Heart left ventricle (tissue), 16 donors: ENCODE measurements around the gene SCLY. TPM values are rescaled to one million over a fixed set of nuclear protein-coding genes. Genes with fewer than 3 reads are reported as not detected.
A peak's percentile ranks its signal among the peaks of the same experiment; 100 is the strongest.

Experiments used
- ATAC-seq, 4 donors: fragments of 200-7000 bp; cut with Tn5 transposase; one replicate each; pipeline ENCODE4 v1.9.1; 2020 to 2022; ENCODE audit warnings: moderate library complexity in 4 of 4, mild to moderate bottlenecking in 3 of 4, moderate number of reproducible peaks in 1 of 4
- DNase-seq, 5 donors: peaks; one replicate each; pipeline ENCODE4 v3.0.0-alpha.2; 2020
- H3K27ac ChIP-seq, 12 donors: fragments of 200-600 bp; sonication (generic) in 4 of 12; one replicate each; pipeline versions ENCODE4 v1.5.0 to v1.8.0; 2016 to 2022; ENCODE audit warnings: mild to moderate bottlenecking in 2 of 12
- H3K27me3 ChIP-seq, 9 donors: fragments of 200-600 bp; sonication (generic) in 2 of 9; one replicate each; pipeline versions ENCODE4 v1.5.1 to v1.8.0; 2016 to 2022; ENCODE audit warnings: mild to moderate bottlenecking in 3 of 9
- H3K36me3 ChIP-seq, 9 donors: fragments of 200-600 bp; sonication (generic) in 2 of 9; one replicate each; pipeline versions ENCODE4 v1.5.0 to v1.8.0; 2018 to 2022; ENCODE audit warnings: mild to moderate bottlenecking in 2 of 9
- H3K4me1 ChIP-seq, 12 donors: fragments of 200-600 bp; sonication (generic) in 4 of 12; one replicate each; pipeline versions ENCODE4 v1.5.0 to v1.8.0; 2016 to 2022; ENCODE audit warnings: mild to moderate bottlenecking in 3 of 12
- H3K4me3 ChIP-seq, 12 donors: fragments of 200-600 bp; sonication (generic) in 4 of 12; one replicate each; pipeline versions ENCODE4 v1.5.0 to v1.8.0; 2017 to 2022; ENCODE audit warnings: mild to moderate bottlenecking in 9 of 12, moderate library complexity in 4 of 12
- H3K9me3 ChIP-seq, 12 donors: fragments of 200-600 bp; sonication (generic) in 4 of 12; one replicate each; pipeline versions ENCODE4 v1.5.0 to v1.8.0; 2016 to 2022; ENCODE audit warnings: mild to moderate bottlenecking in 1 of 12
- POLR2A ChIP-seq, 2 donors: fragments of 450-650 bp; IDR thresholded peaks; one replicate each; pipeline ENCODE4 v1.6.1; 2017; ENCODE audit warnings: antibody characterized with exemption in 2 of 2, mild to moderate bottlenecking in 2 of 2, moderate library complexity in 2 of 2
- WGBS, 4 donors: extraction: QIAGEN DNeasy Blood & Tissue Kit in 2 of 4; methylation state at CpG; one replicate each; pipeline versions ENCODE4 v1.1.5 to v1.1.7; 2013 to 2018; 5-methylcytosine and 5-hydroxymethylcytosine counted together
- intact Hi-C, 10 donors: fragments of 100-400 bp; cut with DNase I; formaldehyde crosslinking; loops; one replicate each; pipeline versions ENCODE4 v1.11.1 to v1.14.2; 2022
- polyA plus RNA-seq, 2 donors: library from polyadenylated mRNA; stranded (reverse); fragments of 200-250 nt; gene quantifications; one replicate each; pipeline ENCODE4 v1.2.3, GENCODE V29; 2013
- total RNA-seq, 9 donors: library from RNA; depleted of rRNA in 2 of 9; stranded (reverse); fragments of >200 nt in 2 of 9; fragmentation: NEBNext Ultra II Directional in 3 of 9; extraction: Animal tissue kit (Norgen Biotek cat#: 25700) in 3 of 9; gene quantifications; one replicate each; pipeline versions ENCODE4 v1.1.0 to v1.2.4, GENCODE V29; 2016 to 2023
- TF ChIP-seq, protein P1 (sequence below), 12 donors: fragments of 200-600 bp; sonication (generic) in 4 of 12; IDR thresholded peaks; one replicate each; pipeline versions ENCODE4 v1.5.0 to v1.8.0; 2018 to 2022; ENCODE audit warnings: antibody characterized with exemption in 12 of 12, mild to moderate bottlenecking in 5 of 12
- donor health status: ischemic (EF 13 %, LVEDD 7.1; RV severe dilation, severe dysfunction).
- donor health status: healthy with polysubstance abuse.
- donor health status: DM: no; HTN: yes; CAD: no.
- donor health status: DM: no; HTN: no; CAD: no.
- donor health status: ischemic (EF 25% LVEDD 6.9; RV normal size, moderate dysfunction).
- donor health status: ischemic (EF 25% LVEDD 5.7; RV mildly dilated, moderate dysfunction).
- donor health status: healthy.
- donor health status: DM: yes; HTN: yes; CAD: no.
- donor health status: ischemic (EF 35%, LVEDD 5.7; RV mildly dilated, moderate dysfunction).
- donor health status: nonischemic (EF 11% LVEDD 7.7; RV severe dilation, severe dysfunction).
- donor health status: DM: yes; HTN: yes; CAD: no.
- donor health status: PGD.
- donor health status: ischemic (EF 29% LVEDD 5.4; RV normal size, mild dysfunction).
- donor health status: nonischemic (EF 23%, LVEDD 6.1; RV moderate dilation, normal function).

The SCLY gene
- total and polyA plus RNA-seq, 11 donors: 6.9 to 21.2 (median 10.6) TPM

DNA sequence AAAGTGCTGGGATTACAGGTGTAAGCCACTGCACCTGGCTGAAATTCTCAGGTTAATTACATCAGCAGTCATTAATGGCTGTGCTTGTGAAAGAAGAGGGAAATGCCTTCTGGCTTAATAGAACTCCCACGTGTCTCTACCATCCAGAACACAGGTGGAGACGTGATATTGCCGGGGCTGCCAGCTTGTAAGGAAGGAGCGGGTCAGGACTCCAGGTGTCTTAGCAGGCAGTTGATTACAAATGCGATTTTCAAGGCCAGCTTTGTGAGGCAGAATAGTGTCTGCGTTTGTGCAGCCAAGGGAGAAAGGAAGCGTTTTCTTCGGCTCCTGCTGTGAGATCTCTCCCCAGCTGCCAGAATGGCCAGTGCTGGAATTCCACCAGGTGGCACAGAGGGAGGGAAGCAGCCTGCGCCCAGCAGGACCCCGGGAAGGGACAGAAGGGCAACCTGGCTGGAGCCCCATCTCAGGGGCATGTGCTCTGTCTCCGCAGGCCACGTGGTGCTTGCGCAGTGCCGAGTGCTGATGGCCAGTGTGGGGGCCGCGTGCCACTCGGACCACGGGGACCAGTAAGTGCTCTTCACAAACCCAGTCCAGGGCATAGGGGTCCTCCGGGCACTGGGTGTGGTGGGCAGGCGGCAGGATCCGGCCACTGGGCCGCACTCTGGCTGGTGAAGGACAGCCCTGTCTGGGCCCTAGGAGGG, 35.7 kb downstream of the SCLY start:
- no peak overlapping the region for H3K4me3 ChIP-seq
- DNase-seq (peak in 1 of 5 donors; percentile 58), ATAC-seq (no peak)
- intact Hi-C loops: no loop called here
- no peaks in the 10 kb centered on the region for H3K27me3 ChIP-seq
- H3K9me3 ChIP-seq: no peaks in the 10 kb centered on the region
- peaks cover 0 to 4% (median 0%) of the 10 kb centered on the region in 9 donors for H3K36me3 ChIP-seq
- TF ChIP-seq POLR2A (IDR thresholded peaks at IDR 0.05): no peak
- TF ChIP-seq, protein P1, sequence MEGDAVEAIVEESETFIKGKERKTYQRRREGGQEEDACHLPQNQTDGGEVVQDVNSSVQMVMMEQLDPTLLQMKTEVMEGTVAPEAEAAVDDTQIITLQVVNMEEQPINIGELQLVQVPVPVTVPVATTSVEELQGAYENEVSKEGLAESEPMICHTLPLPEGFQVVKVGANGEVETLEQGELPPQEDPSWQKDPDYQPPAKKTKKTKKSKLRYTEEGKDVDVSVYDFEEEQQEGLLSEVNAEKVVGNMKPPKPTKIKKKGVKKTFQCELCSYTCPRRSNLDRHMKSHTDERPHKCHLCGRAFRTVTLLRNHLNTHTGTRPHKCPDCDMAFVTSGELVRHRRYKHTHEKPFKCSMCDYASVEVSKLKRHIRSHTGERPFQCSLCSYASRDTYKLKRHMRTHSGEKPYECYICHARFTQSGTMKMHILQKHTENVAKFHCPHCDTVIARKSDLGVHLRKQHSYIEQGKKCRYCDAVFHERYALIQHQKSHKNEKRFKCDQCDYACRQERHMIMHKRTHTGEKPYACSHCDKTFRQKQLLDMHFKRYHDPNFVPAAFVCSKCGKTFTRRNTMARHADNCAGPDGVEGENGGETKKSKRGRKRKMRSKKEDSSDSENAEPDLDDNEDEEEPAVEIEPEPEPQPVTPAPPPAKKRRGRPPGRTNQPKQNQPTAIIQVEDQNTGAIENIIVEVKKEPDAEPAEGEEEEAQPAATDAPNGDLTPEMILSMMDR (IDR thresholded peaks at IDR 0.05): no peak
- 87 to 91% (median 90%) methylated on average over 22 of the region's 22 CpGs for WGBS, 4 donors
- peaks cover 0 to 12% (median 0%) of the 10 kb centered on the region in 12 donors for H3K4me1 ChIP-seq
- no peak overlapping the region for H3K27ac ChIP-seq

DNA sequence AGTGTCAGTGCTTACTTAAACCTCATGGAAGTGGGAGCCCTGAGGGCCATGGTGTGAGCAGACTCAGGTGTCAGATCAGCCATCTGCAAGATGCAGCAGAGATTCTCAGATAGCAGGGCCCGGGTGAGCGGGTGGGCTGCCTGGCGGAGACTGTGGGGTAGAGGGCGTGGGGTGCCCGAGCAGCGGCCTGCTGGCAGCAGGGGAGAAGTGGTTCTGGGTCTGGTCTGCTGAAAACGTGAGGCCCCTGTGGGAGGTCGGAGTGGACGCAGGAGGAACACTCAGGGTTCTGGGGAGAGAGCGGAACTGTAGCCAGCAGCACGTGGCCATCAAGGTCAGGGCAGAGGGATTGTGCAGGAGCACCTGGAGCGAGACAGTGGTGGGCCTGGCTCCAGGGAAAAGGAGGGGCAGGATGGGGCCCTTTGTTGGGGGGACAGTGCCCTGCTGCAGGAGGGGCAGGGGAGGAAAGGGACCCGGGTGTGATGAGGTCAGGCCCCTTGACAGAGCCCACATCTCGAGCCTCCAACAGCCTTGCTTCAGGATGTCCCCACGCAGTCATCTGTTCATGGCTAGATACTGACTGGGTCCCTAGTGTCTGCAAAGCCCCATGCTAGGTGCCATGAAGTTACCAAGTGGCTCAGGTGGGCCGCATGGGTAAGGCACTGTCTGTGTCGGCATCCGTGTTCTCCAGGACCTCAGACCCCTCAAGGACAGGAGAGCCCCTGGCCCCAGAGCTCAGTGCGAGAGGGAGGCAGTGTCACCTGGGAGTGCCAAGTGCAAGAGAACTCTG, 36.6 kb downstream of the SCLY start:
- 81 to 88% (median 85%) methylated on average over 18 to 19 of the region's 19 CpGs for WGBS, 4 donors
- intact Hi-C loops: no loop called here
- H3K4me3 ChIP-seq: no peak overlapping the region
- H3K4me1 ChIP-seq: peaks cover 0 to 12% (median 0%) of the 10 kb centered on the region in 12 donors
- H3K27me3 ChIP-seq: no peaks in the 10 kb centered on the region
- DNase-seq (peak in 1 of 5 donors; percentile 49), ATAC-seq (no peak)
- no peak overlapping the region for H3K27ac ChIP-seq
- H3K9me3 ChIP-seq: no peaks in the 10 kb centered on the region
- peaks cover 0 to 4% (median 0%) of the 10 kb centered on the region in 9 donors for H3K36me3 ChIP-seq
- no peak for TF ChIP-seq POLR2A (IDR thresholded peaks at IDR 0.05)
- TF ChIP-seq, protein P1 (IDR thresholded peaks at IDR 0.05): no peak

DNA sequence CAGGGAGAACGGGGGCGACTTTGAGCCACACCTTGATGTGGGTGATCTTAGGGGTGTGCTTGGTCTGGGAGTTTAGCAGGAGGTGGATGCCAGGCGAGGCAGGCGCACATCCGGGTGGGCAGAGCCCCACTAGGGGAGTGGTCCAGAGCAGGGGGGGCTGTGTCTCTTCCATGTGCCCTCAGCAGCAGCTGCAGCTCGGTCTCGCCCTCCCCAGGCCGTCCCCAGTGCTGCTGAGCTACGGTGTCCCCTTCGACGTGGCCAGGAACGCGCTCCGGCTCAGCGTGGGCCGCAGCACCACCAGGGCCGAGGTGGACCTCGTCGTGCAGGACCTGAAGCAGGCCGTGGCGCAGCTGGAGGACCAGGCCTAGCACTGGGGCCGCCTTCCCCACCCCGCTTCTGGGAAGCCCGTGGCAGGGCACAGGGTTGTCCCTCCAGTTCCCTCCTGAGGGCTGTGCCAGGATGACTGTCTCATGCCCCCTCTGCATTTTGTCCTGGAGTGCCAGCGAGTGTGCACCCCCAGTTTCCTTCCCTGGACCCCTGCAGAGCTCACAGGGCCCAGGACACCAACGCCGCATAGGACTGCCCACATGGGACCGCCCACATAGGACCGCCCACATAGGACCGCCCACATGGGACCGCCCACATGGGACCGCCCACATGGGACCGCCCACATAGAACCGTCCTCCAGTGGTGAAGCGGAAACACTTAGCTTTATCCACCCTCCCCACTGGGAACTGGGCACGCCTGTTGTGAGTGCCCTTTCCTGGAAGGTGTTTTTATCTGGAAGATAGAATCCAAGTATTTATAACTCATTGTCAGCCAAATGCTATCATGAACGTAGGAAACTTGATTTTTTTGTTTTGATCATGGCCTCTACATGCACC, 37.4 kb downstream of the SCLY start:
- Histone ChIP-seq H3K27me3 (no peaks in the 10 kb centered on the region), H3K4me1 (peaks cover 0 to 12% (median 0%) of the 10 kb centered on the region in 12 donors), H3K9me3 (no peaks in the 10 kb centered on the region), H3K4me3 (no peak overlapping the region), H3K27ac (peak overlapping the region in 1 of 12 donors; percentile 67), H3K36me3 (peaks cover 0 to 4% (median 0%) of the 10 kb centered on the region in 9 donors)
- ATAC-seq (peak in 3 of 4 donors; percentile 83 to 88 (median 86)), DNase-seq (peak in 4 of 5 donors; percentile 37 to 71 (median 60))
- no peak for TF ChIP-seq POLR2A (IDR thresholded peaks at IDR 0.05)
- TF ChIP-seq, protein P1 (IDR thresholded peaks at IDR 0.05): no peak
- intact Hi-C loops: no loop called here
- 74 to 82% (median 77%) methylated on average over 30 to 37 of the region's 37 CpGs for WGBS, 4 donors
